Activated CD4-positive, alpha-beta T cell treated with anti-CD3 and anti-CD28 coated beads, Interleukin-2, amount 10 ng/mL, durations not matched to agents 24 days and 14 days (primary cell): ENCODE results near the gene HTR5A. TPM values are rescaled to one million over a fixed set of nuclear protein-coding genes. Genes with fewer than 3 reads are reported as not detected.

Experiments used
- DNase-seq: peaks from one replicate; pipeline ENCODE4 v3.0.0; 2022
- H3K27ac Mint-ChIP-seq: one replicate; pipeline ENCODE4 v1.8.0; 2022; ENCODE audit warnings: mild to moderate bottlenecking, mixed read lengths
- H3K27me3 Mint-ChIP-seq: one replicate; pipeline ENCODE4 v1.8.0; 2022; ENCODE audit warnings: mixed read lengths
- H3K36me3 Mint-ChIP-seq: one replicate; pipeline ENCODE4 v1.8.0; 2022; ENCODE audit warnings: low read depth, mild to moderate bottlenecking, mixed read lengths
- H3K4me1 Mint-ChIP-seq: one replicate; pipeline ENCODE4 v1.8.0; 2021; ENCODE audit warnings: mixed read lengths
- H3K4me3 Mint-ChIP-seq: one replicate; pipeline ENCODE4 v1.8.0; 2022; ENCODE audit warnings: mild to moderate bottlenecking, moderate library complexity, mixed read lengths
- H3K9me3 Mint-ChIP-seq: one replicate; pipeline ENCODE4 v1.8.0; 2021; ENCODE audit warnings: mixed read lengths
- intact Hi-C: fragments of 100-400 bp; cut with micrococcal nuclease; formaldehyde crosslinking; loops from one replicate; pipeline ENCODE4 v1.15.1; 2023
- total RNA-seq: library from RNA; stranded (reverse); gene quantifications from 2 replicates; pipeline ENCODE4 v1.2.3, GENCODE V29; 2022

The HTR5A gene
- total RNA-seq, 1 donor from 2014 or later = not detected

- Mint-ChIP-seq H3K4me1 (no peaks in the 10 kb centered on the region), H3K27me3 (peaks cover 9% of the 10 kb centered on the region), H3K27ac (no peak overlapping the region), H3K4me3 (no peak overlapping the region), H3K36me3 (no peaks in the 10 kb centered on the region), H3K9me3 (no peaks in the 10 kb centered on the region)
- no peak for DNase-seq
- intact Hi-C loops = no loop called here
These were observed 36.2 kb downstream of the HTR5A start for GRCh38 chr7:155106356-155106755.

GRCh38 chr7:155107126-155107525 is 37.0 kb downstream of the HTR5A start:
- intact Hi-C loops = no loop called here
- Mint-ChIP-seq H3K27ac (no peak overlapping the region), H3K4me3 (no peak overlapping the region), H3K9me3 (no peaks in the 10 kb centered on the region), H3K27me3 (peaks cover 12% of the 10 kb centered on the region), H3K4me1 (no peaks in the 10 kb centered on the region), H3K36me3 (no peaks in the 10 kb centered on the region)
- no peak for DNase-seq

GRCh38 chr7:155108144-155108901 is 38.2 kb downstream of the HTR5A start:
- intact Hi-C loops = no loop called here

GRCh38 chr7:155109121-155109520 is 39.0 kb downstream of the HTR5A start:
- Mint-ChIP-seq H3K4me1 (no peaks in the 10 kb centered on the region), H3K4me3 (no peak overlapping the region), H3K9me3 (no peaks in the 10 kb centered on the region), H3K36me3 (no peaks in the 10 kb centered on the region), H3K27ac (no peak overlapping the region), H3K27me3 (peaks cover 12% of the 10 kb centered on the region)
- intact Hi-C loops = no loop called here
- DNase-seq = no peak

More at GRCh38 chr7:155108144-155108901, 38.2 kb downstream of the HTR5A start:
- Mint-ChIP-seq H3K4me3 (no peak overlapping the region), H3K9me3 (no peaks in the 10 kb centered on the region), H3K27me3 (peaks cover 12% of the 10 kb centered on the region), H3K36me3 (no peaks in the 10 kb centered on the region), H3K27ac (no peak overlapping the region), H3K4me1 (no peaks in the 10 kb centered on the region)
- no peak for DNase-seq

- Mint-ChIP-seq H3K27me3 (peaks cover 12% of the 10 kb centered on the region), H3K4me3 (no peak overlapping the region), H3K36me3 (no peaks in the 10 kb centered on the region), H3K9me3 (peaks cover 6% of the 10 kb centered on the region), H3K4me1 (peaks cover 2% of the 10 kb centered on the region), H3K27ac (no peak overlapping the region)
- DNase-seq = no peak
- intact Hi-C loops = no loop called here
These were observed 45.2 kb downstream of the HTR5A start for GRCh38 chr7:155115288-155115687.

GRCh38 chr7:155119801-155120382 is 49.8 kb downstream of the HTR5A start:
- Mint-ChIP-seq H3K4me3 (no peak overlapping the region), H3K27me3 (peaks cover 13% of the 10 kb centered on the region), H3K36me3 (no peaks in the 10 kb centered on the region), H3K9me3 (peaks cover 11% of the 10 kb centered on the region), H3K27ac (no peak overlapping the region), H3K4me1 (no peaks in the 10 kb centered on the region)
- intact Hi-C loops = no loop called here
- no peak for DNase-seq

GRCh38 chr7:155120460-155120859 is 50.3 kb downstream of the HTR5A start:
- no peak overlapping the region for H3K4me3 Mint-ChIP-seq
- H3K9me3 Mint-ChIP-seq = peaks cover 11% of the 10 kb centered on the region
- H3K4me1 Mint-ChIP-seq = no peaks in the 10 kb centered on the region
- H3K36me3 Mint-ChIP-seq = no peaks in the 10 kb centered on the region
- DNase-seq = no peak
- peaks cover 13% of the 10 kb centered on the region for H3K27me3 Mint-ChIP-seq
- intact Hi-C loops = no loop called here
- H3K27ac Mint-ChIP-seq = no peak overlapping the region

- no peaks in the 10 kb centered on the region for H3K36me3 Mint-ChIP-seq
- no peak overlapping the region for H3K27ac Mint-ChIP-seq
- intact Hi-C loops = no loop called here
- peaks cover 8% of the 10 kb centered on the region for H3K27me3 Mint-ChIP-seq
- DNase-seq = no peak
- no peak overlapping the region for H3K4me3 Mint-ChIP-seq
- H3K4me1 Mint-ChIP-seq = no peaks in the 10 kb centered on the region
- peaks cover 11% of the 10 kb centered on the region for H3K9me3 Mint-ChIP-seq
These were observed 52.7 kb downstream of the HTR5A start for GRCh38 chr7:155122831-155123230.

- H3K36me3 Mint-ChIP-seq = no peaks in the 10 kb centered on the region
- no peak overlapping the region for H3K4me3 Mint-ChIP-seq
- H3K9me3 Mint-ChIP-seq = peaks cover 11% of the 10 kb centered on the region
- H3K27me3 Mint-ChIP-seq = peaks cover 8% of the 10 kb centered on the region
- DNase-seq = no peak
- intact Hi-C loops = no loop called here
- no peak overlapping the region for H3K27ac Mint-ChIP-seq
- no peaks in the 10 kb centered on the region for H3K4me1 Mint-ChIP-seq
These were observed 53.3 kb downstream of the HTR5A start for GRCh38 chr7:155123413-155123812.

- H3K27me3 Mint-ChIP-seq = peaks cover 8% of the 10 kb centered on the region
- no peak overlapping the region for H3K4me3 Mint-ChIP-seq
- H3K27ac Mint-ChIP-seq = no peak overlapping the region
- peaks cover 10% of the 10 kb centered on the region for H3K9me3 Mint-ChIP-seq
- H3K4me1 Mint-ChIP-seq = no peaks in the 10 kb centered on the region
- DNase-seq = no peak
- H3K36me3 Mint-ChIP-seq = no peaks in the 10 kb centered on the region
- intact Hi-C loops = no loop called here
These were observed 54.6 kb downstream of the HTR5A start for GRCh38 chr7:155124706-155125105.

- Mint-ChIP-seq H3K9me3 (no peaks in the 10 kb centered on the region), H3K4me1 (no peaks in the 10 kb centered on the region), H3K27me3 (peaks cover 5% of the 10 kb centered on the region), H3K4me3 (no peak overlapping the region), H3K27ac (no peak overlapping the region), H3K36me3 (no peaks in the 10 kb centered on the region)
- DNase-seq = no peak
- intact Hi-C loops = no loop called here
These were observed 59.1 kb downstream of the HTR5A start for GRCh38 chr7:155129186-155129585.

GRCh38 chr7:155129789-155130188 is 59.7 kb downstream of the HTR5A start:
- Mint-ChIP-seq H3K9me3 (no peaks in the 10 kb centered on the region), H3K36me3 (no peaks in the 10 kb centered on the region), H3K27ac (no peak overlapping the region), H3K27me3 (peaks cover 5% of the 10 kb centered on the region), H3K4me1 (no peaks in the 10 kb centered on the region), H3K4me3 (no peak overlapping the region)
- DNase-seq = no peak
- intact Hi-C loops = no loop called here

GRCh38 chr7:155130493-155130892 is 60.4 kb downstream of the HTR5A start:
- intact Hi-C loops = no loop called here
- Mint-ChIP-seq H3K4me1 (no peaks in the 10 kb centered on the region), H3K27ac (no peak overlapping the region), H3K27me3 (peaks cover 5% of the 10 kb centered on the region), H3K4me3 (no peak overlapping the region), H3K36me3 (no peaks in the 10 kb centered on the region), H3K9me3 (no peaks in the 10 kb centered on the region)
- DNase-seq = no peak

GRCh38 chr7:155131090-155131489 is 61.0 kb downstream of the HTR5A start:
- no peaks in the 10 kb centered on the region for H3K4me1 Mint-ChIP-seq
- H3K36me3 Mint-ChIP-seq = no peaks in the 10 kb centered on the region
- no peaks in the 10 kb centered on the region for H3K9me3 Mint-ChIP-seq
- no peak overlapping the region for H3K4me3 Mint-ChIP-seq
- peaks cover 4% of the 10 kb centered on the region for H3K27me3 Mint-ChIP-seq
- no peak for DNase-seq
- no peak overlapping the region for H3K27ac Mint-ChIP-seq
- intact Hi-C loops = no loop called here

GRCh38 chr7:155132431-155132830 is 62.3 kb downstream of the HTR5A start:
- no peaks in the 10 kb centered on the region for H3K4me1 Mint-ChIP-seq
- no peaks in the 10 kb centered on the region for H3K9me3 Mint-ChIP-seq
- no peaks in the 10 kb centered on the region for H3K36me3 Mint-ChIP-seq
- no peak for DNase-seq
- no peak overlapping the region for H3K4me3 Mint-ChIP-seq
- H3K27ac Mint-ChIP-seq = no peak overlapping the region
- no peaks in the 10 kb centered on the region for H3K27me3 Mint-ChIP-seq
- intact Hi-C loops = no loop called here
